H1 (cell line): ENCODE measurements around the gene GNS. TPM values are rescaled to one million over a fixed set of nuclear protein-coding genes. Genes with fewer than 3 reads are reported as not detected.
"Not testable (repeated sequence)": the region's sequence is repeated elsewhere in the genome, so short reads cannot be mapped to it uniquely, and the experiment has no call there.

Source experiments
- CTCF ChIA-PET: fragments of 300-600 bp; sonication (Branson Sonifier 250); formaldehyde crosslinking; loops from one replicate; lab custom pipeline; 2021; ENCODE audit not compliant: partially characterized antibody; lab: Charles Lee
- POLR2A ChIA-PET: fragments of 300-600 bp; sonication (Branson Sonifier 250); formaldehyde crosslinking; loops from one replicate; lab custom pipeline; 2021; ENCODE audit warnings: inconsistent platforms; ENCODE audit not compliant: partially characterized antibody; lab: Charles Lee
- DNase-seq, 2 experiments: peaks; one replicate each; pipeline versions ENCODE4 v3.0.0 to v3.0.0-alpha.2; 2010 to 2022; ENCODE audit warnings: low spot score in 2 of 2, low read depth in 1 of 2, mixed read lengths in 1 of 2
- FAIRE-seq: peaks from 2 replicates; lab custom pipeline; 2011; peaks lifted over from hg19 to GRCh38; lab: Jason Lieb, UNC
- H2AFZ ChIP-seq: 2 replicates; pipeline ENCODE4 v1.8.1; 2012; ENCODE audit warnings: low read length, inconsistent platforms
- H2AK5ac ChIP-seq: 2 replicates; pipeline ENCODE4 v1.6.1; 2013; ENCODE audit warnings: low read depth, low read length
- H2BK120ac ChIP-seq: replicated peaks from 2 replicates; pipeline ENCODE3; 2013; ENCODE audit warnings: low read depth, low read length, inconsistent platforms
- H2BK12ac ChIP-seq: 2 replicates; pipeline ENCODE4 v1.6.1; 2013; ENCODE audit warnings: low read depth, low read length
- H2BK15ac ChIP-seq: 2 replicates; pipeline ENCODE4 v1.6.1; 2013; ENCODE audit warnings: low read length
- H2BK20ac ChIP-seq: 2 replicates; pipeline ENCODE4 v1.6.1; 2013; ENCODE audit warnings: low read length
- H2BK5ac ChIP-seq: 2 replicates; pipeline ENCODE4 v1.6.1; 2013; ENCODE audit warnings: low read depth, low read length
- H3K14ac ChIP-seq: 2 replicates; pipeline ENCODE4 v1.6.1; 2013; ENCODE audit warnings: inconsistent platforms; ENCODE audit not compliant: insufficient read length
- H3K18ac ChIP-seq: 2 replicates; pipeline ENCODE4 v1.6.1; 2013; ENCODE audit warnings: low read length; ENCODE audit errors: extremely low read depth
- H3K23ac ChIP-seq: 2 replicates; pipeline ENCODE4 v1.6.1; 2013; ENCODE audit warnings: inconsistent platforms; ENCODE audit not compliant: insufficient read length
- H3K23me2 ChIP-seq: 2 replicates; pipeline ENCODE4 v1.6.1; 2013; ENCODE audit warnings: low read depth, low read length
- H3K27ac ChIP-seq: 2 replicates; pipeline ENCODE4 v1.6.1; 2011; ENCODE audit warnings: low read depth, low read length, inconsistent platforms
- H3K27me3 ChIP-seq, 4 experiments: replicated peaks in 1 of 4; 1 replicate in 1 of 4; 2 replicates in 3 of 4; pipeline versions ENCODE4 v1.6.1 to v1.8.1; 2011 to 2013; ENCODE audit warnings: low read length in 3 of 4, mild to moderate bottlenecking in 3 of 4, inconsistent platforms in 2 of 4, mixed read lengths in 2 of 4, moderate library complexity in 1 of 4; ENCODE audit not compliant: control insufficient read depth in 3 of 4, insufficient read depth in 3 of 4; ENCODE audit errors: extremely low read depth in 1 of 4
- H3K36me3 ChIP-seq, 4 experiments: 2 replicates each; pipeline versions ENCODE4 v1.6.1 to v1.8.1; 2011 to 2013; ENCODE audit warnings: mild to moderate bottlenecking in 4 of 4, low read length in 3 of 4, moderate library complexity in 2 of 4, control low read depth in 1 of 4, inconsistent platforms in 1 of 4; ENCODE audit not compliant: insufficient read depth in 4 of 4, control insufficient read depth in 2 of 4
- H3K4ac ChIP-seq: replicated peaks from 2 replicates; pipeline ENCODE3; 2013; ENCODE audit warnings: low read length, low read depth, mixed read lengths, inconsistent platforms; ENCODE audit not compliant: insufficient read length
- H3K4me1 ChIP-seq, 4 experiments: replicated peaks in 1 of 4; 1 replicate in 1 of 4; 2 replicates in 3 of 4; pipeline versions ENCODE4 v1.6.1 to v1.8.1; 2011 to 2013; ENCODE audit warnings: low read length in 3 of 4, inconsistent platforms in 2 of 4, mixed read lengths in 1 of 4; ENCODE audit not compliant: insufficient read depth in 4 of 4, control insufficient read depth in 3 of 4
- H3K4me2 ChIP-seq, 2 experiments: 2 replicates each; pipeline versions ENCODE4 v1.6.1 to v1.8.1; 2011 to 2013; ENCODE audit warnings: low read depth in 2 of 2, low read length in 2 of 2, control low read depth in 1 of 2, inconsistent platforms in 1 of 2, mild to moderate bottlenecking in 1 of 2; ENCODE audit not compliant: insufficient read depth in 1 of 2
- H3K4me3 ChIP-seq, 4 experiments: fragments of 200-600, 300-600 bp in 1 of 4; sonication (generic), shearing (Covaris generic), sonication (Bioruptor Twin) in 1 of 4; 2 replicates each; pipeline versions ENCODE4 v1.5.1 to v1.8.1; 2011 to 2016; ENCODE audit warnings: low read length in 4 of 4, low read depth in 3 of 4, control low read depth in 2 of 4, inconsistent platforms in 2 of 4, mild to moderate bottlenecking in 2 of 4, mixed read lengths in 1 of 4, moderate library complexity in 1 of 4; ENCODE audit not compliant: insufficient read depth in 2 of 4; ENCODE audit errors: extremely low read depth in 1 of 4
- H3K56ac ChIP-seq: replicated peaks from 2 replicates; pipeline ENCODE3; 2013; ENCODE audit warnings: low read depth, mild to moderate bottlenecking, mixed read lengths, low read length, inconsistent platforms; ENCODE audit not compliant: insufficient read length
- H3K79me1 ChIP-seq: 2 replicates; pipeline ENCODE4 v1.6.1; 2013; ENCODE audit warnings: low read depth, low read length, control low read depth
- H3K79me2 ChIP-seq, 2 experiments: 2 replicates each; pipeline versions ENCODE4 v1.6.1 to v1.8.1; 2012 to 2013; ENCODE audit warnings: low read length in 2 of 2, mild to moderate bottlenecking in 2 of 2, inconsistent platforms in 1 of 2; ENCODE audit not compliant: insufficient read depth in 2 of 2, control insufficient read depth in 1 of 2
- H3K9ac ChIP-seq, 4 experiments: replicated peaks in 1 of 4; 1 replicate in 1 of 4; 2 replicates in 3 of 4; pipeline versions ENCODE4 v1.6.1 to v1.8.1; 2011 to 2013; ENCODE audit warnings: low read depth in 3 of 4, low read length in 3 of 4, control low read depth in 2 of 4, mild to moderate bottlenecking in 2 of 4, moderate library complexity in 2 of 4, inconsistent platforms in 1 of 4; ENCODE audit errors: extremely low read depth in 1 of 4
- H3K9me3 ChIP-seq, 2 experiments: 2 replicates each; pipeline versions ENCODE4 v1.6.1 to v1.8.1; 2012 to 2013; ENCODE audit warnings: mild to moderate bottlenecking in 2 of 2, moderate library complexity in 2 of 2, control low read depth in 1 of 2, inconsistent platforms in 1 of 2, low read depth in 1 of 2, low read length in 1 of 2, mixed read lengths in 1 of 2; ENCODE audit not compliant: insufficient read depth in 2 of 2
- H4K20me1 ChIP-seq, 2 experiments: replicated peaks in 1 of 2; 2 replicates each; pipeline versions ENCODE3 to v1.8.1; 2011 to 2013; ENCODE audit warnings: inconsistent platforms in 2 of 2, low read length in 2 of 2, mild to moderate bottlenecking in 1 of 2; ENCODE audit not compliant: insufficient read depth in 2 of 2, control insufficient read depth in 1 of 2
- H4K5ac ChIP-seq: 2 replicates; pipeline ENCODE4 v1.6.1; 2013; ENCODE audit warnings: low read length, low read depth, mixed read lengths, inconsistent platforms; ENCODE audit not compliant: insufficient read length
- H4K8ac ChIP-seq: 2 replicates; pipeline ENCODE4 v1.8.0; 2013; ENCODE audit warnings: mild to moderate bottlenecking, moderate library complexity, low read length, inconsistent platforms; ENCODE audit not compliant: insufficient read depth; ENCODE audit errors: extremely low read depth
- H4K91ac ChIP-seq: replicated peaks from 2 replicates; pipeline ENCODE3; 2013; ENCODE audit warnings: low read length, mixed read lengths, inconsistent platforms; ENCODE audit not compliant: insufficient read length
- CTCF ChIP-seq, 3 experiments: IDR thresholded peaks; 1 replicate in 2 of 3; 2 replicates in 1 of 3; pipeline versions ENCODE4 v1.5.1 to v1.6.1; 2011; ENCODE audit warnings: low read length in 3 of 3, mild to moderate bottlenecking in 3 of 3, inconsistent platforms in 2 of 3, low read depth in 1 of 3, moderate library complexity in 1 of 3; ENCODE audit not compliant: insufficient read depth in 1 of 3; ENCODE audit errors: control extremely low read depth in 1 of 3
- RAD21 ChIP-seq, 2 experiments: IDR thresholded peaks in 1 of 2; conservative IDR thresholded peaks in 1 of 2; 2 replicates each; pipeline ENCODE4 v1.6.1; 2011; ENCODE audit warnings: low read depth in 2 of 2, low read length in 2 of 2, improper control_type of control experiment in 1 of 2, inconsistent platforms in 1 of 2, mild to moderate bottlenecking in 1 of 2, moderate library complexity in 1 of 2
- WGBS, 2 experiments: shearing (Covaris generic) in 1 of 2; methylation state at CpG; one replicate each; pipeline versions ENCODE4 v1.1.6 to v1.1.7; 2013 to 2015; ENCODE audit warnings: low lambda C conversion rate in 2 of 2, mixed read lengths in 2 of 2, inconsistent platforms in 1 of 2, low coverage in 1 of 2, missing lambda C conversion rate in 1 of 2; ENCODE audit not compliant: insufficient replicate concordance in 2 of 2, insufficient coverage in 1 of 2, insufficient read length in 1 of 2; ENCODE audit errors: extremely low coverage in 1 of 2, missing lambda C conversion rate in 1 of 2; 5-methylcytosine and 5-hydroxymethylcytosine counted together
- polyA plus RNA-seq, 7 experiments: library from polyadenylated mRNA; depleted of rRNA in 3 of 7; stranded (reverse) in 5 of 7; unstranded in 2 of 7; fragments of >200 nt in 5 of 7; fragments of 200-250 nt in 2 of 7; gene quantifications; 1 replicate in 5 of 7; 2 replicates in 1 of 7; 4 replicates in 1 of 7; pipeline versions ENCODE4 v1.2.1 to v1.2.3, GENCODE V29; 2011 to 2013; ENCODE audit warnings: missing spikeins in 2 of 7, mixed read lengths in 2 of 7
- total RNA-seq: library from RNA; stranded (reverse); fragmentation: NEBNext Ultra II Directional; extraction: Animal tissue kit (Norgen Biotek cat#: 25700); gene quantifications from 2 replicates; pipeline ENCODE4 v1.2.1, GENCODE V29; 2021

GNS gene
- total and polyA plus RNA-seq, 2 of the 8 experiments (the other 6 are each of a cell fraction or from before 2014, with no cell fraction given): 16.0 to 28.5 TPM

GRCh38 chr12:64802180-64802775, 43.1 kb upstream of the GNS start:
- not testable (repeated sequence) for H4K91ac ChIP-seq, H4K5ac ChIP-seq, H4K20me1 ChIP-seq
- peak; percentile 79 to 83 for TF ChIP-seq RAD21 (IDR thresholded peaks at IDR 0.05 in 1 of 2, conservative IDR thresholded peaks at IDR 0.05 in 1 of 2; ENCODE audit: low read depth in 2 of 2, low read length in 2 of 2)
- TF ChIP-seq CTCF (IDR thresholded peaks at IDR 0.05; ENCODE audit: control extremely low read depth in 1 of 3, insufficient read depth in 1 of 3, low read depth in 1 of 3, low read length in 3 of 3): peak; percentile 84 to 92 (median 85)
- TF ChIP-seq, all 59 proteins: peak for 2; not testable (repeated sequence) for 57
- H2BK12ac ChIP-seq, H3K23me2 ChIP-seq, H3K36me3 ChIP-seq, H3K9ac ChIP-seq, H3K79me1 ChIP-seq, H3K27me3 ChIP-seq, H3K4me2 ChIP-seq, FAIRE-seq, H3K4me3 ChIP-seq, H3K18ac ChIP-seq, H3K23ac ChIP-seq, H2BK15ac ChIP-seq, H3K4ac ChIP-seq, H2BK20ac ChIP-seq, H3K56ac ChIP-seq, H2AK5ac ChIP-seq, H2BK120ac ChIP-seq, H2AFZ ChIP-seq, H3K9me3 ChIP-seq, H3K4me1 ChIP-seq, H3K27ac ChIP-seq, POLR2A ChIA-PET, H2BK5ac ChIP-seq, H3K14ac ChIP-seq, H3K79me2 ChIP-seq, H4K8ac ChIP-seq: not testable (repeated sequence)
- CTCF ChIA-PET: interaction anchor here (0.6 to 4.8 kb wide), 52 partner anchors 8 to 1366 kb away, joined by 3 to 29 read pairs (median 4); partner anchors contain the start of genes GNS, TBC1D30 and WIF1
- DNase-seq: peak in 1 of 2 experiments; percentile 91
- WGBS, 2 experiments: 51% methylated on average over 8 of the region's 8 CpGs; no CpG with 5 or more reads in 1 of the 2 experiments
